HG03378 (cell line): ENCODE data around the gene METTL17.
"Not testable (repeated sequence)": the region's sequence is repeated elsewhere in the genome, so short reads cannot be mapped to it uniquely, and the experiment has no call there.

Experiments
- ATAC-seq: cut with Tn5 transposase; IDR thresholded peaks from one replicate; pipeline ENCODE4 v1.9.1; 2021; ENCODE audit warnings: mild to moderate bottlenecking, moderate library complexity; ENCODE audit not compliant: unreplicated experiment

Gene METTL17, protein sequence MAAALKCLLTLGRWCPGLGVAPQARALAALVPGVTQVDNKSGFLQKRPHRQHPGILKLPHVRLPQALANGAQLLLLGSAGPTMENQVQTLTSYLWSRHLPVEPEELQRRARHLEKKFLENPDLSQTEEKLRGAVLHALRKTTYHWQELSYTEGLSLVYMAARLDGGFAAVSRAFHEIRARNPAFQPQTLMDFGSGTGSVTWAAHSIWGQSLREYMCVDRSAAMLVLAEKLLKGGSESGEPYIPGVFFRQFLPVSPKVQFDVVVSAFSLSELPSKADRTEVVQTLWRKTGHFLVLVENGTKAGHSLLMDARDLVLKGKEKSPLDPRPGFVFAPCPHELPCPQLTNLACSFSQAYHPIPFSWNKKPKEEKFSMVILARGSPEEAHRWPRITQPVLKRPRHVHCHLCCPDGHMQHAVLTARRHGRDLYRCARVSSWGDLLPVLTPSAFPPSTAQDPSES

DNA sequence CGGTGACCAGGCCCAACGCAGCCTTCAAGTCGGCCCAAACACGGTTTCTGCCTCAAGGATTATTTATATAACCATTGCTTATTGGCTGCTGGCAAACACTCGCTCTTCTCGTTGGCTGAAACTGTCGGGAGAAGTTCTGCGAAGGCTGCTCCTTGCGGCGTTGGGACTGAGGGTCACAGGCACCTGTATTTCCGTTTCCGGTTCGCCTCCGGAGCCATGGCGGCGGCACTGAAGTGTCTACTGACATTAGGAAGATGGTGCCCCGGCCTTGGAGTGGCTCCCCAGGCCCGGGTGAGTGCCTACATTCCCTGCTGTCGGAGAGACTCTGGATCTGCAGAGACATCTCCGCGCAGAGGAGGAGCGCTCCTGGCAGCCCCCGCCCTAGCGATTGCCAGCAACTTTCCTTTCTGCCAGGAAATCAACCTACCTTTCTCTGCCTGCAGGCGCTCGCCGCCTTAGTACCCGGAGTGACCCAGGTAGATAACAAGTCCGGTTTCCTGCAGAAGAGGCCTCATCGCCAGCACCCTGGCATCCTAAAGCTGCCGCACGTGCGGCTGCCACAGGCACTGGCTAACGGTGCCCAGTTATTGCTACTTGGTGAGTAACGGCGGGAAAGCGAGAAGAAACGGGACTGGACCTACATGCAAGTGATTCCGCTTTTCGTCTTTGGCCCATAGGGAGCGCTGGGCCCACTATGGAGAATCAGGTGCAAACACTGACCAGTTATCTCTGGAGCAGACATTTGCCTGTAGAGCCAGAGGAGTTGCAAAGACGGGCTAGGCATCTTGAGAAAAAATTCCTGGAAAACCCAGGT is at the start of gene METTL17:
METTL17 (plus strand) TSS at position 194 of the 814 bp plus-strand sequence; CDS start at position 217, 23 bp downstream.
- peak; percentile 95 for ATAC-seq

DNA sequence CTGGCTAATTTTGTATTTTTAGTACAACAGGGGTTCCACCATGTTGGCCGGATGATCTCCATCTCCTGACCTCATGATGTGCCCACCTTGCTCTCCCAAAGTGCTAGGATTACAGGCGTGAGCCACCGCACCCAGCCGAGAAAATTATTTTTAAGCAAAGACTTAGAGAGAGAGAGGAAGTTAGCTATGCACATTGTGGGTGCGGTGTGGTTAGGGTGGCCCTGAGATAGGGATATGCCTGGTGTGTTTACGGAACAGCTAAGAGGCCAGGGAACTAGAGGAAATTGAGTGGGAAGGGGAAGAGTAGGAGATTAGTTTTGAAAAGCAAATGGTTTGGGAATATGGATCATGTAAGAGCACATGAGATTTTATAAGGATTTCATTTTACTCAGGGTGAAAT is 44.6 kb upstream of the METTL17 start:
- not testable (repeated sequence) for ATAC-seq

DNA sequence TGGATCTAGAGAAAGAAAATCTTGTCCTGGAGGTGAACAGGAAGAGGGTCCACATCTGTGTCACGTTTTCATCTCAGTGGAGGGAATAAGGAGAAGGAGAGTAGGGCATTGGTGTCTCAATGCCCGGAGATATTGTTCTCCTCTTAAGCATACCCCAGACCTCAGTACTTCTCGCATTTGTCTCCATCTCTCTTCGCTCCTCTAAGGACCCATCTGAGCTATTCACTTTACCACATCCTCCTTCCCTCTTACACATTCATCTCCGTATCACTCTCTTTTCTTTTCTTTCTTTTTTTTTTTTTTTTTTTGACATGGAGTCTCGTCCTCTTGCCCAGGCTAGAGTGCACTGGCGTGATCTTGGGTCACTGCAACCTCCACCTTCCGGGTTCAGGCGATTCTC is 43.1 kb upstream of the METTL17 start:
- not testable (repeated sequence) for ATAC-seq

- not testable (repeated sequence) for ATAC-seq
Observed at GRCh38 chr14:20954736-20955537, 34.8 kb upstream of the METTL17 start, which contains the start of gene RNASE2. TSS of gene RNASE2 (plus strand) at chr14:20955487. CDS start at chr14:20955772, 285 bp downstream.

DNA sequence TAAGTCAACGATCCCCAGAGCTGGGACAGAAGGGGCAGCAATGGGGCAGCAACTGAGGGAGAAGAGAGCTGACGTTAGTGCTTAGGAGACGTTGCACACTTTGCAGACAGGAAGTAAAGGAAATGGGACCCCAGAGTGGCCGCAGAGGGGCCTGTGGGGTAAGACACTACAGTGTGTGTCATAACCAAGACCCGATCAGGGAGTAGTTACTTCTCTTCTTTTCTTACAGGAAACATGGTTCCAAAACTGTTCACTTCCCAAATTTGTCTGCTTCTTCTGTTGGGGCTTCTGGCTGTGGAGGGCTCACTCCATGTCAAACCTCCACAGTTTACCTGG is 34.3 kb upstream of the METTL17 start:
- ATAC-seq, result not testable (repeated sequence)

DNA sequence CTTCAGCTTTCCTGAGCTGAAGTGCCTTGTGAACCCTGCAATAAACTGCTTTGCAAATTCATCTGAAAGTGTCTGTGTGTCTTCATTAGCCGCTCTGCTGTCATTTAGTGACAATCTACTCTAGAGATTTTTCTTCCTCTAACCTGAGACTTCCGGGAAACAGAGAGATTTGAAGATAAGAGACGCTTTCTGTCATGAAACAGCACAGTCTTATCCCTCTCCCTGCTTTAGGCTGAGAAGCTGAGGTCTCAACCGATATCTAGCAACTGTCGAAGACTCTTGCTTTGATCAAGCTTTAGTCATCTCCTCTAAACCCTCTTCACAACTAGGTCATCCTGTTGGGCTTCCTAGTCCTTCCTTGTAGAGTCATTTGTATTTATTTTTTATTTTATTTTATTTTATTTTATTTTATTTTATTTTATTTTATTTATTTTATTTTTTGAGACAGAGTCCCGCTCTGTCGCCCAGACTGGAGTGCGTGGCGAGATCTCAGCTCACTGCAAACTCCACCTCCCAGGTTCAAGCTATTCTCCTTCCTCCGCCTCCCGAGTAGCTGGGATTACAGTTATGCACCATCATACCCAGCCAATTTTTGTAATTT is 33.3 kb upstream of the METTL17 start:
- ATAC-seq, result no peak

DNA sequence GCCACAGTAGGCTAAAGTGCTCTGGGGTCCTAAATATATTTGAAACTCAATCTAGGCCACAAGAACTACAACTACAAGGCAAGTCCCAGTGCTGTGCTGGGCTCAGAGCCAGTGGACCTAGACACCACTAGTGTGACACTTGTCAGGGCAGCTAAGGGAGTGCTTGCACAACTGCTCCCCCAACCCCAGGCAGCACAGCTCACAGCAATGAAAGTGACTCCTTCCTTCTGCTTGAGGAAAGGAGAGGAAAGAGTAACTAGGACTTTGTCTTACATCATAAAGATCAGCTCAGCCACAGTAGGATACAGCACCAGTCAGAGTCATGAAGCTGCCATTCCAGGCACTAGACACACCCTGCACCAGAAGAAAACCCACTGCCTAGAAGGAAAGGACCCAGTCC is 30.8 kb upstream of the METTL17 start:
- ATAC-seq, result not testable (repeated sequence)

GRCh38 chr14:20969336-20969735 is 20.4 kb upstream of the METTL17 start:
- no peak for ATAC-seq

DNA sequence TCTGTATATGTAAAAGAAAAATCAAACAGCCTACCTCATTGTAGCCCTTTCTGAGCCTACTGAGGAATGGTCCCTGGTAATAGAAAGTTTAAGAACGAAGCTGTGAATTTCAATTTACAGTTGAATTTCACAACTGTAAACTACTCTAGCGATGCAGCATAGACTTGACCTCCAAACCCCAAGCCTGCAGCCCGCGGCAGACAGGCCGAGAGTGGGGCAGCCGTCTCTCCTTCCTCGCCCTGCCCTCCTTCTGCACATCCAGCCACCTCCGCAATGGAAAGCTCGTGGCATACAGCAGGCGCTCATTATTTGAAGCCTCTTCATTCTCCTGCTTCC is 19.2 kb upstream of the METTL17 start:
- ATAC-seq, result no peak

DNA sequence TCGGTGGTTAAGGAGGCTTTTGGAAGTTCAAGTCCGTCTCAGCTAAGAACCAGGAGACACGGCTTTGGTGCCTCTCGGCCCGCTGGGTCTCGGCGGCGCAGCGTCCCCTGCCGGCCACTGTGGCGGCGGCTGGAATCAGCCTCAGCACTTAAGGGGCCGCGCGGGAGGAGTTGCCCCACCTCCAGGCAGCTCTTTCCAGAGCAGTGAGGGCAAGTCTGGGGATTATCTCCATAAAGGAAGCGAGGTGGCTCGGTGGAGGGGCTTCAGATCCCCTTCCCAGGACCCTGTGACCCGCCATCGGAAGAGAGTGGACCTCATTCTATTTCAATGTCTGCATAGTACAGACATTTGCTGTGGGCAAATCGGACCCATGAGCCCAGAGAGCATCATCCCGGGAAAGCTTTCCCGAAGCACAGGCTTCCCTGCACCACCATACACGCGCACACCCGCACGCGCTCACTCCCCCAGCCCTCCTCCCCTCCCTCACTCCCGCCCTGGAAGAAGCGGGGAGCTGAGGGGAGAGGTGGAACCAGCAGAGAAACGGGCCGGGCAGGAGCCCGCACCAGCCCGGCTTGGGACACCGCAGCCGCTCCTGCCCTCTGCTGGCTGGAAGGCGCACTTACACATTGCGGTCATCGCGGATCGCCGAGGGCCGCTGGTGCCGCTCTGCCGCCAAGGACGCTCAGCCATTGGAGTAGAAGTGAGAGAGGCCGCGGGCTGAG is 18.6 kb upstream of the METTL17 start:
- peak; percentile 85 for ATAC-seq

DNA sequence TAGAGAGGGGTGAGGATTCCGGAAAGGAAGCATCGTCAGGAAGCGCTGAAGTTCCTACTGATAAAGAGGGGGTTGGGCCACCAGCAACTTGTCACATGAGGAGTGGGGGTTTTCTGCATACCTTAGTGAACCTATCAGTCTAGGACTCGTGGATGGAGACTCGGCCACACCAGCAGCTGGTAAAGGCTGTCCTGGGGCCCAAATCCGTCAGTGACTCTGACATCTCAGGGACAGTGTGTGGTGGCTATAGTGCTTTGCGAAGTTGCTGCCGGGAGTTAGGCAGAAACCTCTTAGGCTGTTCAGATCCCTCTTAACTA is 18.1 kb upstream of the METTL17 start:
- peak; percentile 30 for ATAC-seq

DNA sequence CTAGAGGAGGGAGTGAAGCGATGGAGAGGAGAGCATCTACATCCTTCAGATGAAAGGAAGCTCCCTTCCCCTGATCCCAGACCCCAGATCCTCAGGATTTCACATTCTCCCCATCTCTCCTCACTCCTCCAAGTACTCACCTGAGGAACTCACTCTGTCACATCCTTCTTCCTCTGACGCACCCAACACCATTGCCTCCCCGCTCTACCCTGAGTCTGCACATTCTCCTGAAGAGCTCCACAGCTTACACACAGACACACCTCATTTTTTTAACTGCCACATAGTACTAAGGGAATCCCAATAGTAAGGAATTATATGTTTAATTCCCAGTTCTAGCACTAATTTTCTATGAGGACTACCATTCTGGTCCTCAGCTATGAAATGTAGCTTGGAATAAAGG is 16.3 kb upstream of the METTL17 start:
- no peak for ATAC-seq

DNA sequence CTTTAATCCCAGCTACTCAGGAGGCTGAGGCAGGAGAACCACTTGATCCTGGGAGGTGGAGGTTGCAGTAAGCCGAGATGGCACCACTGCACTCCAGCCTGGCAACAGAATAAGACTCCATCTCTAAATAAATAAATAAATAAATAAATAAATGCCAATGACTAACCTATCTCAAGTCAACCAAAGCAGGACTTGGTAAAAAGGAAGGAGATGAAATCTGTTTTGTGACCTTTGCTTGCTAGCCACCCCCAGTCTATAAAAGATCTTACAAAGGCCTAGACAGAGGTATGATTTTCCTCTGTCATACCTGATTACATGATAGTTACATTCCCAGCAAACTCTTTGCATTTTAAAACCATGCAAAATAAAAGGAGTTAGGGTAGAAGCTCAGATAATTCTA is 13.5 kb upstream of the METTL17 start:
- ATAC-seq, result no peak

- no peak for ATAC-seq
Observed at GRCh38 chr14:20978687-20979086, 11.1 kb upstream of the METTL17 start.

DNA sequence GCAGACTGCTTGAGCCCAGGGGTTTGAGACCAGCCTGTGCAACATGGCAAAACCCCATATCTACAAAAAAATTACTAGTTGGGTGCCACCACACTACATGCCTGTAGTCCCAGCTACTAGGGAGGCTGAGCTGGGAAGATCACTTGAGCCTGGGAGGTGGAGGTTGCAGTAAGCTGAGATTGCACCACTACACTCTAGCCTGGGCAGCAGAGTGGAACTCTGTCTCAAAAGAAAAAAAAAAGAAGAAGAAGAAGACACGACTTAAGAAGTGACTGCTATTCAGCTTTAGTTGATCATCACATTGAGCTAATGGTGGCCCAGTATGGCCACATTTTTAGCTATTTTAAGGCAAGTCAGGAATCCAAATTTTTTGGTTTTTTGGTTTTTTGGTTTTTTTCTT is 8.9 kb upstream of the METTL17 start:
- ATAC-seq, result no peak

DNA sequence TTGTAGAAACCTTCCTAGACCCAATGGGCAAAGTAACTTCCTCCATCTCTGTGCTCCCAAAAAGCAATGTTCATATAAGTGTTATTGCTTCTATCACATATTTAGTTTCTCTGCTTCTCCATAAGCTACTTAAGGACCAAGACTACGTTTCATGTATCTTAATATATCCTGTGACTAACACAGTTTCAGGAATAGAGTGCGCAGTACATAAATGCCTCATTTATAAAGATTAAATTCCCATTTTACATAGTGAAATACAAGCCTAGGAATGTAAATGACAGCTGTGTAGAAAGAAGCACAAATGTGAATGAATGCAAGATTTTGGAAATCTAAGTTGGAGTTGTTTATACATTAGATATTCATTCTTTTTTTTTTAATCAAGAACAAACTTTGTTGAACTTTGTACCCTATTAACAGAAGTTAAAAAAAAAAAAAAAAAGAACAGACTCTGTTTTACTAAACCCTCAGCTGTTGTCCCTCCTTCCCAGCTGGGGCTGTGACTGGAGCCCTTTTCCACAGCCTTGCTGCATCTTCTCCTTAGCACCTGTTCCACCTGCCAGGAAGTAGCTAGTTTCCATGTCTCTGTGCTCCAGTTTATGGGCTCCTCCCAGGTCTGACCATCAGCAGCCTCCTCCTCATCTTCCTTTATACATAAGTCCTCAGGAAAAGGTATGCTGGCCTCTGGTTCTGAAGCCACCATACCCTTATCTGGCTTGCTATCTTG is 7.0 kb upstream of the METTL17 start:
- ATAC-seq, result no peak

- not testable (repeated sequence) for ATAC-seq
Observed at GRCh38 chr14:20985650-20986049, 4.1 kb upstream of the METTL17 start.

DNA sequence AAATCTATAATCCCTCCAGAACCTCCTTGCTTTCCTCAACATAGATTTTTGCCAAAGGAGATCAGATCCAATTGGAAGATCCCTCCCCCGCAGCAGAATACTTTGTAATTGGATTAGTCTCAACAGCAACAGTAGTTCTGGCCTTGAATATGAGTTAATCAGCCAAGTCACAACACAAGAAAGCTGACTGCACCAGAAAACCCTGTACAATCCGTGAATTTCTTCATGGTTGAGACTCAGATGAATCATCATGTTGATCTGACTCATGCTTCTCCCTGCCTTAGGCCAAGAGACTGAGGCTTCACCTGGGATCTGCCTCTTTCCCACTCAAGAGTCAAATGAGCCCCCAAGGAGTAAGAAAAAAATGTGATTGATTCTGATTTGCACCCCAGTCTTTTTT is 3.0 kb upstream of the METTL17 start:
- no peak for ATAC-seq

GRCh38 chr14:20988717-20989470 is 886 bp upstream of the METTL17 start:
- no peak for ATAC-seq
